IMR-90 (cell line): Measurements from ENCODE around the gene RNF224. TPM values are rescaled to one million over a fixed set of nuclear protein-coding genes. Genes with fewer than 3 reads are reported as not detected.

ENCODE experiments used
- ATAC-seq: fragments of 200-7000 bp; cut with Tn5 transposase; 2 replicates; pipeline ENCODE4 v1.9.1; 2020; ENCODE audit warnings: low read depth, mild to moderate bottlenecking, moderate library complexity
- BruUV-seq: library from RNA; stranded (reverse); fragments of 400-500 nt; replicated peaks from 2 replicates; lab custom pipeline; 2021; lab: Mats Ljungman, UMichigan
- CTCF ChIA-PET: fragments of 300-600 bp; formaldehyde crosslinking; extraction: SDS; loops from one replicate; lab custom pipeline; 2021; ENCODE audit warnings: antibody characterized with exemption; lab: Yijun Ruan, JAX
- POLR2A ChIA-PET: fragments of 300-600 bp; sonication (Branson Sonifier 250); formaldehyde crosslinking; loops from one replicate; lab custom pipeline; 2022; ENCODE audit warnings: antibody characterized with exemption; ENCODE audit not compliant: unreplicated experiment; lab: Charles Lee
- DNase-seq: peaks from one replicate; pipeline ENCODE4 v3.0.0; 2013
- H2AFZ ChIP-seq: replicated peaks from 2 replicates; pipeline ENCODE3; 2013; ENCODE audit warnings: low read length, mild to moderate bottlenecking; ENCODE audit not compliant: poor library complexity
- H2AK5ac ChIP-seq: 2 replicates; pipeline ENCODE4 v1.6.1; 2013; ENCODE audit warnings: low read depth, low read length, inconsistent platforms
- H2AK9ac ChIP-seq: replicated peaks from 2 replicates; pipeline ENCODE3; 2013; ENCODE audit warnings: mild to moderate bottlenecking, low read depth, low read length, moderate library complexity; ENCODE audit not compliant: poor library complexity
- H2BK120ac ChIP-seq: 2 replicates; pipeline ENCODE4 v1.6.1; 2013; ENCODE audit warnings: low read depth, low read length, inconsistent platforms
- H2BK15ac ChIP-seq: 3 replicates; pipeline ENCODE4 v1.6.1; 2013; ENCODE audit warnings: low read depth, low read length, inconsistent platforms
- H2BK20ac ChIP-seq: 2 replicates; pipeline ENCODE4 v1.6.1; 2013; ENCODE audit warnings: low read depth, mild to moderate bottlenecking, inconsistent platforms, low read length, moderate library complexity
- H2BK5ac ChIP-seq: 2 replicates; pipeline ENCODE4 v1.6.1; 2013; ENCODE audit warnings: mild to moderate bottlenecking, low read depth, low read length, inconsistent platforms; ENCODE audit not compliant: poor library complexity, severe bottlenecking
- H3K14ac ChIP-seq: replicated peaks from 2 replicates; pipeline ENCODE4 v1.6.1; 2013; ENCODE audit warnings: low read depth, low read length, inconsistent platforms
- H3K18ac ChIP-seq: 2 replicates; pipeline ENCODE4 v1.6.1; 2013; ENCODE audit warnings: low read depth, low read length, control low read depth
- H3K23ac ChIP-seq: 2 replicates; pipeline ENCODE4 v1.6.1; 2013; ENCODE audit warnings: low read depth, low read length, inconsistent platforms
- H3K27ac ChIP-seq: 2 replicates; pipeline ENCODE4 v1.5.1; 2013; ENCODE audit warnings: mild to moderate bottlenecking, control low read depth, low read length; ENCODE audit not compliant: insufficient read depth
- H3K27me3 ChIP-seq: 2 replicates; pipeline ENCODE4 v1.6.1; 2013; ENCODE audit warnings: low read length; ENCODE audit not compliant: control insufficient read depth, insufficient read depth
- H3K36me3 ChIP-seq: 2 replicates; pipeline ENCODE4 v1.6.1; 2013; ENCODE audit warnings: low read length, mixed read lengths; ENCODE audit not compliant: control insufficient read depth, insufficient read depth
- H3K4ac ChIP-seq: 2 replicates; pipeline ENCODE4 v1.6.1; 2013; ENCODE audit warnings: low read depth, low read length, inconsistent platforms
- H3K4me1 ChIP-seq: 2 replicates; pipeline ENCODE4 v1.6.1; 2013; ENCODE audit warnings: low read length, mixed read lengths; ENCODE audit not compliant: control insufficient read depth, insufficient read depth
- H3K4me2 ChIP-seq: 2 replicates; pipeline ENCODE4 v1.6.1; 2013; ENCODE audit warnings: low read depth, mild to moderate bottlenecking, control low read depth, low read length, moderate library complexity
- H3K4me3 ChIP-seq: 2 replicates; pipeline ENCODE4 v1.5.1; 2013; ENCODE audit warnings: low read depth, mild to moderate bottlenecking, control low read depth, low read length, moderate library complexity; ENCODE audit not compliant: insufficient read depth
- H3K56ac ChIP-seq: 2 replicates; pipeline ENCODE4 v1.6.1; 2013; ENCODE audit warnings: low read length, inconsistent platforms; ENCODE audit not compliant: insufficient read depth; ENCODE audit errors: extremely low read depth
- H3K79me1 ChIP-seq, 2 experiments: 2 replicates each; pipeline ENCODE4 v1.6.1; 2013; ENCODE audit warnings: low read length in 2 of 2, inconsistent platforms in 1 of 2, low read depth in 1 of 2
- H3K9ac ChIP-seq: 2 replicates; pipeline ENCODE4 v1.6.1; 2013; ENCODE audit warnings: low read depth, low read length, control low read depth
- H3K9me1 ChIP-seq: 2 replicates; pipeline ENCODE4 v1.6.1; 2013; ENCODE audit warnings: low read length, inconsistent platforms; ENCODE audit not compliant: insufficient read depth
- H3K9me3 ChIP-seq: 2 replicates; pipeline ENCODE4 v1.6.1; 2013; ENCODE audit warnings: low read length; ENCODE audit not compliant: control insufficient read depth, insufficient read depth
- H4K20me1 ChIP-seq: 2 replicates; pipeline ENCODE4 v1.6.1; 2013; ENCODE audit warnings: low read length, inconsistent platforms; ENCODE audit not compliant: insufficient read depth
- H4K5ac ChIP-seq: 2 replicates; pipeline ENCODE4 v1.6.1; 2013; ENCODE audit warnings: mild to moderate bottlenecking, low read depth, low read length, control low read depth
- H4K8ac ChIP-seq, 2 experiments: 2 replicates each; pipeline ENCODE4 v1.6.1; 2013; ENCODE audit warnings: low read depth in 2 of 2, low read length in 2 of 2, control low read depth in 1 of 2, inconsistent platforms in 1 of 2
- H4K91ac ChIP-seq: 2 replicates; pipeline ENCODE4 v1.6.1; 2013; ENCODE audit warnings: low read depth, low read length, inconsistent platforms; ENCODE audit not compliant: insufficient read depth
- BHLHE40 ChIP-seq: fragments of 150-350 bp; IDR thresholded peaks from 2 replicates; pipeline ENCODE4 v1.6.1; 2016; ENCODE audit warnings: mild to moderate bottlenecking, low read depth, low read length
- MAFK ChIP-seq: IDR thresholded peaks from 2 replicates; pipeline ENCODE4 v1.6.1; 2012; ENCODE audit warnings: low read depth, low read length, improper control_type of control experiment
- MXI1 ChIP-seq: IDR thresholded peaks from 2 replicates; pipeline ENCODE4 v1.6.1; 2012; ENCODE audit warnings: low read depth, mild to moderate bottlenecking, low read length, moderate library complexity, borderline replicate concordance
- POLR2A ChIP-seq: IDR thresholded peaks from 2 replicates; pipeline ENCODE4 v1.6.1; 2012; ENCODE audit warnings: mild to moderate bottlenecking, low read depth, low read length
- SMC3 ChIP-seq: fragments of 150-350 bp; IDR thresholded peaks from 2 replicates; pipeline ENCODE4 v1.6.1; 2016; ENCODE audit warnings: low read depth, mild to moderate bottlenecking, antibody characterized with exemption, low read length, moderate library complexity
- USF2 ChIP-seq: fragments of 150-350 bp; IDR thresholded peaks from 2 replicates; pipeline ENCODE4 v1.6.1; 2017; ENCODE audit warnings: mild to moderate bottlenecking, antibody characterized with exemption, low read length, low read depth
- WGBS, 2 experiments: methylation state at CpG; one replicate each; pipeline versions ENCODE4 v1.1.5 to v1.1.7; 2013; ENCODE audit warnings: missing lambda C conversion rate in 2 of 2; ENCODE audit not compliant: insufficient read length in 1 of 2; ENCODE audit errors: extremely low coverage in 2 of 2; 5-methylcytosine and 5-hydroxymethylcytosine counted together
- dilution Hi-C: fragments of 300-500 bp; cut with HindIII; formaldehyde crosslinking; loops from one replicate; pipeline ENCODE4 v1.14.3; 2018; ENCODE audit warnings: low sequenced_read_pairs; ENCODE audit not compliant: unreplicated experiment
- in situ Hi-C: fragments of 300-500 bp; cut with MboI; formaldehyde crosslinking; loops from 3 replicates; pipeline ENCODE4 v1.14.3; 2019; ENCODE audit warnings: low sequenced_read_pairs, inconsistent platforms, mixed read lengths
- intact Hi-C: fragments of 100-400 bp; cut with micrococcal nuclease; formaldehyde crosslinking; loops from 2 replicates; pipeline ENCODE4 v1.10.0; 2022
- polyA plus RNA-seq, 3 experiments: library from polyadenylated mRNA; depleted of rRNA; stranded (reverse); fragments of >200 nt; gene quantifications; 2 replicates each; pipeline ENCODE4 v1.2.3, GENCODE V29; 2012; ENCODE audit warnings: low replicate concordance in 1 of 3
- total RNA-seq: library from RNA; depleted of rRNA; stranded (reverse); fragments of >200 nt; gene quantifications from 2 replicates; pipeline ENCODE4 v1.2.3, GENCODE V29; 2012

RNF224 gene
- total and polyA plus RNA-seq, 2 of the 4 experiments (the other 2 are of a cell fraction), result not detected

GRCh38 chr9:137256856-137257255 lies 29.6 kb downstream of the RNF224 start:
- DNase-seq (no peak), ATAC-seq (no peak)
- Histone ChIP-seq H2AK9ac (no peak overlapping the region), H3K9ac (no peak overlapping the region), H2BK5ac (no peak overlapping the region), H3K27me3 (no peaks in the 10 kb centered on the region), H3K4me3 (no peak overlapping the region), H3K9me3 (no peaks in the 10 kb centered on the region), H3K79me1 (peaks cover 15 to 37% of the 10 kb centered on the region in 2 experiments), H2BK15ac (no peak overlapping the region), H2AFZ (no peak overlapping the region), H3K14ac (no peak overlapping the region), H2AK5ac (no peak overlapping the region), H3K9me1 (no peaks in the 10 kb centered on the region), H2BK120ac (no peak overlapping the region), H3K27ac (no peak overlapping the region), H4K8ac (no peak overlapping the region), H4K91ac (no peak overlapping the region), H4K5ac (no peak overlapping the region), H3K56ac (no peak overlapping the region), H3K4me1 (peaks cover 11% of the 10 kb centered on the region), H3K23ac (no peak overlapping the region), H4K20me1 (peaks cover 11% of the 10 kb centered on the region), H3K18ac (no peak overlapping the region), H3K4ac (no peak overlapping the region), H3K36me3 (peaks cover 25% of the 10 kb centered on the region), H2BK20ac (no peak overlapping the region), H3K4me2 (no peak overlapping the region)
- dilution Hi-C loops, result no loop called here
- BruUV-seq, result no TSS peak
- ChIA-PET POLR2A (no interaction called here), CTCF (no interaction called here)
- TF ChIP-seq MXI1 (no peak), POLR2A (no peak), USF2 (no peak), SMC3 (no peak), MAFK (no peak), BHLHE40 (no peak)
- in situ Hi-C loops, result no loop called here
- WGBS, 2 experiments, result 80% methylated on average over 1 of the region's 15 CpGs; no CpG with 5 or more reads in 1 of the 2 experiments
- intact Hi-C loops, result no loop called here
